GM23248 (cell line): Measurements from ENCODE around the gene MECR.
"Not testable (repeated sequence)": the region's sequence is repeated elsewhere in the genome, so short reads cannot be mapped to it uniquely, and the experiment has no call there.

Experiments
- EZH2 ChIP-seq: fragments of 200-600 bp; sonication (generic); IDR thresholded peaks from 2 replicates; pipeline ENCODE4 v1.6.1; 2018; ENCODE audit warnings: antibody characterized with exemption, mild to moderate bottlenecking; ENCODE audit not compliant: insufficient read depth, poor library complexity, severe bottlenecking
- EZH2phosphoT487 ChIP-seq: fragments of 200-600 bp; sonication (generic); IDR thresholded peaks from 2 replicates; pipeline ENCODE4 v1.6.1; 2018; ENCODE audit warnings: antibody characterized with exemption, moderate library complexity, mild to moderate bottlenecking, low read depth; ENCODE audit not compliant: insufficient read depth

- not testable (repeated sequence) for TF ChIP-seq EZH2, EZH2phosphoT487
Observed at GRCh38 chr1:29150346-29150745, 80.4 kb downstream of the MECR start.
